G401.6 (cell line): ENCODE measurements around the gene DNAJC17.

Source experiments
- FAIRE-seq: peaks from 2 replicates; lab custom pipeline; 2012; peaks lifted over from hg19 to GRCh38; lab: Jason Lieb, UNC

DNAJC17 gene, protein sequence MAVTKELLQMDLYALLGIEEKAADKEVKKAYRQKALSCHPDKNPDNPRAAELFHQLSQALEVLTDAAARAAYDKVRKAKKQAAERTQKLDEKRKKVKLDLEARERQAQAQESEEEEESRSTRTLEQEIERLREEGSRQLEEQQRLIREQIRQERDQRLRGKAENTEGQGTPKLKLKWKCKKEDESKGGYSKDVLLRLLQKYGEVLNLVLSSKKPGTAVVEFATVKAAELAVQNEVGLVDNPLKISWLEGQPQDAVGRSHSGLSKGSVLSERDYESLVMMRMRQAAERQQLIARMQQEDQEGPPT

DNA sequence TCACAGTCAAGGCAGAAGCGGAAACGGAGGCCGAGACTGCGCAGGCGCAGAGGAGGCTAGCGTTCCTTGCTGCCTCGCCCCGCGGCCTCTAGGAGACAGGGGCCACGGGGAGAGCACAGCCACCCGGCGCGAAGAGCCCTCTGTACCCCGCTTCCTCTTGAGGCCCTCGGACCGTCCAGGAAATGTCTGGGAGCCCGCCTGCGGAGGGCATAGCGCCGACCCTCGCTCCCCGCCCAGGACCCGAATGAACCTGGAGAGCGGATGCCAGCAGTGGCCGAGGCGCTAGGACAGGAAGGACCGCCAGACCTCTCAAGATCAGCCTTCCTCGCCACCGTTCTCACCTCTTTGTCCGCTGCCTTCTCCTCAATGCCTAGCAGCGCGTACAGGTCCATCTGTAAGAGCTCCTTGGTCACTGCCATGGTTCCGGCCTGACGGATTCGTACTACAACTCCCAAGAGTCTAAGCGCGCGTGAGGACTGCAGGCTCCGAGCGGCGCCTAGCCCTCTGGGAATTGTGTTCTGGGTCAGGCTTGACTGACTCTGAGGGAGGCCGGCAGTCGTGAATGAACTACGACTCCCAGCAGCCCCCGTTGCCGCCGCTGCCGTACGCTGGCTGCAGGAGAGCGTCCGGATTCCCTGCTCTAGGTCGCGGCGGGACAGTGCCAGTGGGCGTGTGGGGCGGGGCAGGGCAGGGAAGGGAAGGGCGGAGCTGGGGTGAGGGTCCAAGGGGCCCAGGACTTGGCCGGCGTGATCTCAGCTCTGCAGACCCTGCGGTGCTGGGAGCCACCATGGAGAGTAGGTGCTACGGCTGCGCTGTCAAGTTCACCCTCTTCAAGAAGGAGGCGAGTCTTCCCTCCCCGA is at the start of gene DNAJC17, which contains the start of gene ZFYVE19:
Gene DNAJC17, minus strand, starts transcription at position 446 of the 860 bp plus-strand sequence. Its CDS starts 27 bp downstream, at position 419.
Gene ZFYVE19, plus strand, starts transcription at position 62 of the 860 bp plus-strand sequence. Its CDS starts 501 bp downstream, at position 563.
- peak; percentile 94 for FAIRE-seq

DNA sequence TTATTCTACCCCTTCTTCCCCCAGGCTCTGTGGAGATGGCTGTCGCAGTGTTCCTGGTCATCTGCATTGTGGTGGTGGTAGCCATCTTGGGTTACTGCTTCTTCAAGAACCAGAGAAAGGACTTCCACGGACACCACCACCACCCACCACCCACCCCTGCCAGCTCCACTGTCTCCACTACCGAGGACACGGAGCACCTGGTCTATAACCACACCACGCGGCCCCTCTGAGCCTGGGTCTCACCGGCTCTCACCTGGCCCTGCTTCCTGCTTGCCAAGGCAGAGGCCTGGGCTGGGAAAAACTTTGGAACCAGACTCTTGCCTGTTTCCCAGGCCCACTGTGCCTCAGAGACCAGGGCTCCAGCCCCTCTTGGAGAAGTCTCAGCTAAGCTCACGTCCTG is 49.5 kb upstream of the DNAJC17 start:
- no peak for FAIRE-seq

- no peak for FAIRE-seq
Measured at GRCh38 chr15:40855706-40856234, 48.5 kb upstream of the DNAJC17 start.

DNA sequence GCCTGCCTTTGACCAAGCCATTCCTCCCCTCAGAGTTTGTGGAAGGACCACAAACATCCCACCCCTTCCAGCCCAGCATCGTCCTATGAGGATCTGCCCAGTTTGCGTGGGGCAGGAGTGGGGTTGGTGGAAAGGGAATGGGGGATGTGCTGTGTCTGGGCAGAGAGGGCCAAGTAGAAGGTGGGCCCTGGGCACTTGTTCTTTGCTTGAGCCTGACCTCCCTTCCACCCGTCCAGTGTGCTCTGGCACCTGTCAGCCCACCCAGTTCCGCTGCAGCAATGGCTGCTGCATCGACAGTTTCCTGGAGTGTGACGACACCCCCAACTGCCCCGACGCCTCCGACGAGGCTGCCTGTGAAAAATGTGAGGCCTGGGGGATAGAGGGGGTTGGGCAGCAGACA is 46.9 kb upstream of the DNAJC17 start:
- FAIRE-seq = no peak

GRCh38 chr15:40853241-40853890 is 46.1 kb upstream of the DNAJC17 start:
- no peak for FAIRE-seq

- no peak for FAIRE-seq
Measured at GRCh38 chr15:40852529-40852928, 45.3 kb upstream of the DNAJC17 start.

DNA sequence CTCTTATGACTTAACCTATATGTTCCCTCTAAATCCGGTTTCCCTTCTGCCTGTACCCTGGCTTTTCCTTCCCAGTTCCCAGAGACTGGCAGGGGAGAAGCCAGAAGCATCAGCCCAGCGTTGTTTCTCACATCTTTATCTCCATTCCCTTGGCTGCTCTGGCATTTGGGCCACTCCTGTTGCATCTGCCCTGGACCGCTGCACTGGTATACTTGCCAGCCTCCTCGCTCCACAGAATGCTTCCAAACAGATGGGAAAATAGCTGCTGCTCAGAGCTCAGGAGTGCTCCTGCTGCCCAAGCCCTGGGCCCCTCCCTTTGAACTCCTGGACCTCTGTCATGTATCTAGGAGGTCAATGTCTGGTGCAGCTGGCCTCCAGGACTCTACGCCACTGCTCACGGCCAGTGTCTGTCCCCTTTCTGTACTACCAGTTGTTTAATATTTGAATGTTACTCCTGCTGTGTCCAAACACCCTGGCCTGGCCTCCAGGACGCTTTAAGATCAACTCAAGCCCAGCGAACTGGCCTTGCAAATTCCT is 43.4 kb upstream of the DNAJC17 start:
- no peak for FAIRE-seq

DNA sequence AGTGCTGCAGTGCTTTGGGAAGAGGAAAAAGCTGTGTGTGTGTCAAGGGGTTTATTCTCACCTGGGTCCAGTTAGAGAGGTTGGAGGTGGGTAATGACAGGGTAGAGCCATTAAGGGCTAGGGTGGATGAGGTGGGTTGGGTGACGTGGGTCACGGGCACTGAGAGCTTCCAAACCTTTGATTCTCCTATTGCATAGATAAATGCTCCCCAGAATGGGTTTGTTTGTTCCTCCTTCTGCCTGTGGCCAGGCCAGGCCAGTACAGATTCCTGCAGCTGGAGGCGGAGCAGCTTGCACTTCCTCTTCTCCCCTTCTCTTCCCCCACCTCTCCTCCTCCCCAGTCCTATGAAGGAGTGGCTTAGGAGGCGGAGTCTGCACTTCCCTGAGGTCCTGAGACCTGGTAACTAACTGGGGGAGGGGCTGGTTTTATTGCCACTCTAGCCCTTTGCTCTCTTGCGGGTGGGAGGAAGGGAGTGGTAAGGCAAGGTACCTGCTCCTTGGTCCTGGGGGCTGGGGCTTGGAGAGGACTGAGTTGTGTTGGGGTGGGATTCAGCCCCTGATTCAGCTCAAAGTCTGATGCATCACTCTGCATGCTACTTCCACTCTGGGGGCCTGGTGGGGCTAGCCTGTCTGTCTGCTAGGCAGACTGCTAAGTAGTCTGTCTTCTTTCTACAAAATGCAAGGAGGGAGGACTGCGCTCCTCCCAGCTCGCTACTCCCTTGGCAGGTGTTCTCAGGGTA is 40.1 kb upstream of the DNAJC17 start:
- no peak for FAIRE-seq

DNA sequence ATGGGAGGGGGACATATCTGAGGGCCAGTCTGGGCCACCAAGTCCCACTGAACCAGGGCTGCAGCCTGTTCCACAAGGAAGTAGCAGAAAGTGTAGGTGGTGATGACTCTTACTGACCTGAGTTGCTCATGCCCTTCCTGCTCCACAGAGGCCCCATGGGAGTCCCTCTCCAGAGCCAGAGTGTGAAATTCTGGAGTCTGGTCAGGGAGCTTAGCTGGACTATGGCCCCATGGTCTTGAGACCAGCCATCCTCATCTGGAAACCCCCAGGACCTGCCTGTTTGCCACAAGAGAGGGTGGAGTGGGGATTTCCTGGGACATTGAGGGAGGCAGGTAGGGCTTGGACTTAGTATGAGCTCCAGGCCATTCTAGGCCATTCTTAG is 39.6 kb upstream of the DNAJC17 start:
- FAIRE-seq = no peak

DNA sequence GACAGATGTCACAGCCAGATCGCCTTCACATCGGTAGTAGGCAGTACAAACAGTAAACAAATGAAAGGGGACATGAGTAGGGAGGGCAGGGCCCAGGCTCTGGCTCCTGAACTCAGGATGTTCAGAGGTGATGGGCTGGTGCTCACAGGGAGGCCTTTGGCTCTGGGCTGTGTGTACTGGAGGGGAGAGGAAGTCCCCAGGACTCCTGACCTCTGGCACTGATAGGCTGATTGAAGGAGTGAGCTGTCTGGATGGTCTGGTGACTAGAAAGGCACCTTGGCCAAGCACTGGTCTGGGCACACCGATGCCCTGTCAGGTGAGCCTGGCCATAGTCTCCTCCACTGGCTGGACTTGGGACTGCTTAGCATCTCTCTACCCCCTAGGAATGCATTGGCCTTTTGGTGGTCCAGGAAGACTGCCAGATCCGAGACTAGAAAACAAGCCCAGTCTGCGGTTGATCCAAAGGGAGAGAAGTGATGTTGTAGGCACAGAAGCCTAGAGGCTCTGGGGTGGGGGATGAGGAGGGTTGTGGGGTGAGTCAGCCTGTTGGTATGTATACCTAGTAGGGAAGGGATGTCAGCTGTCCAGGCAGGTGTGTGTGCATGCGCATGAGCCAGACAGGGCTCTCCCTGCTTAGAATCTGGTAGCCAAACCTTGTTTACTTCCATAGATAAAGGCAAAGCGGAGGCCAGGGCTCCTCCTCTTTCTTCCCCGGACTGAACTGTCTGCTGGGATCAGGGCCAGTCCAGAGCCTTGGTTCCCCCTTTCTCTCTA is 38.4 kb upstream of the DNAJC17 start:
- no peak for FAIRE-seq

GRCh38 chr15:40845036-40845435 is 37.8 kb upstream of the DNAJC17 start:
- no peak for FAIRE-seq

- no peak for FAIRE-seq
Measured at GRCh38 chr15:40844696-40845030, 37.4 kb upstream of the DNAJC17 start.

DNA sequence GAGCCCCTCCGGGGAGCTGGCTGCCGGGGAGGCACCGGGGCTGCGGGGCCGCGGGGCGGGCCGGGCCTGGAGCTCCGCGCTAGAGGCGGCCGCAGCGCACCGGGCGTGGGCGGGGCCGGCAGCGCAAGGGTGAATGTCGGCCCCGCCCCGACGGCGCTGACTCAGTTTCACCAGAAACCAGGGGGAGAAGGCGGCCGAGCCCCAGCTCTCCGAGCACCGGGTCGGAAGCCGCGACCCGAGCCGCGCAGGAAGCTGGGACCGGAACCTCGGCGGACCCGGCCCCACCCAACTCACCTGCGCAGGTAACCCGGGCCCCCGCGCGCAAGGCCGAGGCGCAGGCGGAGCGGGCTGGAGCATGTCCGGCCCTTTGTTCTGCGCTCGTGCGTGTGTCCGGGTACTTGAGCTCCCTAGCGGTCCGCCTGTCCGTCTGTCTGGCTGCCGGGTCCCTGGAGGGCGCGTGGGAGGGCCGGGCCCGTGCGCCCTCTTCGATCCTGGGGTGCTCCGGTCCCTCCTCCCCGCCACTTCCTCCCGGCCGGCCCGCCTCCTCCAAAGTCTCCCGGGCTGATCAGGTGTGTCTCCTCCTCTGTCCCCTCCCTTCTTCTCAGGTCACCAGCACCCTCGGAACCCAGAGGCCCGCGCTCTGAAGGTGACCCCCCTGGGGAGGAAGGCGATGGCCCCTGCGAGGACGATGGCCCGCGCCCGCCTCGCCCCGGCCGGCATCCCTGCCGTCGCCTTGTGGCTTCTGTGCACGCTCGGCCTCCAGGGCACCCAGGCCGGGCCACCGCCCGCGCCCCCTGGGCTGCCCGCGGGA is 36.8 kb upstream of the DNAJC17 start, which contains the start of gene SPINT1:
Gene SPINT1, plus strand, starts transcription at position 164 of the 811 bp plus-strand sequence. Its CDS starts 507 bp downstream, at position 671.
- FAIRE-seq = no peak

DNA sequence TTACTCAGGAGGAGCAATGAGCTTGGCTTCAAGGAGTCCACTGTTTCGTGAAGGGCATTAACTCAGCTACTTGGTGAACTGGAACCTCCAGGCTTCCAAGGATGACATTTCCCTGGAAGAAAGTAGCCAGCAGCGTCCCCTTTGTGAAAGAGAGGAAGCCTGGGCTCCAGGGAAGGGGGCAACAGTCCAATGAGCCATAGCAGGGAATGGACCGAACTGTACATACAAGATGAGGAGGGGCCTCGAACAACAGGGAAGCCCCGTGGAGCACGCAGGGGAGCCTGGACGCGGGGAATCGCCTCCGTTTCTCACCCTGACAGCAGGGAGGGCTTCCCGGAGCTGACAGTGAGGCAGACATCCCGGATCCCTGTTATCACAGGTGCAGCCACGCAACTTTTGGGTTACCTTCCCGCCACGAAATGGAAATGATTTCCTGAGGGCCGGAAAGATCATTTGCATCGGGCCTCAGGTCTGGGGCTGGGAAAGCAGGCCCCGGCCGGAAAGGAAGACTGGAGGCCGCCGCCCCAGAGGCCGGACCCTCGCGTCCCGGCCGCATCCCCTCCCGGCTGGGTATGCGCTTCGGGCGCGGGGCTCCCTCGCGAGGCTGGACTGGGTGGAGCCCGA is 36.1 kb upstream of the DNAJC17 start:
- no peak for FAIRE-seq

GRCh38 chr15:40841741-40842140 is 34.5 kb upstream of the DNAJC17 start:
- FAIRE-seq = no peak

GRCh38 chr15:40838756-40839155 is 31.5 kb upstream of the DNAJC17 start:
- no peak for FAIRE-seq

DNA sequence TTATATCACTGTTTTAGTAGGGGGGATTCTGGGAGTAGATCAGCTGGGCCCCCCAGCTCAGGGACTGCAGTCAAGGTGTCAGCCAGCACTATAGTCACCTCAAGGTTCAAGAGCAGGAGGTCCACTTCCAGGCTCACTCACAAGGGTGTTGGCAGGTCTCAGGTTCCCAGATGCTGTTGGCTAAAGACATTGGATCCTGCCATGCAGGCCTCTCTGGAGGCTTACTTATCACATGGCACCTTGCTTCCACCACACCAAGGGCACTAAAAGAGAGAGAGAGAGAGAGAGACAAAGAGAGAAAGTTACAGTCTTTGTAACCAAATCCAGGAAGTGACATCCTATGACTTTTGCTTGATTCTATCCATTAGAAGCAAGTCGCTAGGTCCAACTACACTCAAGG is 28.7 kb upstream of the DNAJC17 start:
- no peak for FAIRE-seq

- FAIRE-seq = no peak
Measured at GRCh38 chr15:40832903-40833302, 25.6 kb upstream of the DNAJC17 start.

- no peak for FAIRE-seq
Measured at GRCh38 chr15:40831861-40832260, 24.6 kb upstream of the DNAJC17 start.
